Naive B cell (primary cell): ENCODE data around the gene CRLF1. TPM values are rescaled to one million over a fixed set of nuclear protein-coding genes. Genes with fewer than 3 reads are reported as not detected.

Source experiments
- ATAC-seq, 2 donors: fragments of 150-1000 bp; cut with Tn5 transposase; 2 replicates each; pipeline ENCODE4 v1.10.0; 2021; ENCODE audit warnings: low read depth in 2 of 2, mild to moderate bottlenecking in 2 of 2, moderate library complexity in 2 of 2
- DNase-seq: peaks from one replicate; pipeline ENCODE4 v3.0.0; 2022
- H3K27ac Mint-ChIP-seq, 6 donors: one replicate each; pipeline ENCODE4 v1.8.0; 2020 to 2022; ENCODE audit warnings: mild to moderate bottlenecking in 6 of 6, mixed read lengths in 6 of 6, moderate library complexity in 5 of 6, inconsistent platforms in 2 of 6
- H3K27me3 Mint-ChIP-seq, 3 donors: one replicate each; pipeline ENCODE4 v1.8.0; 2021 to 2022; ENCODE audit warnings: mixed read lengths in 3 of 3, mild to moderate bottlenecking in 1 of 3
- H3K36me3 Mint-ChIP-seq, 2 donors: one replicate each; pipeline ENCODE4 v1.8.0; 2020 to 2022; ENCODE audit warnings: mixed read lengths in 2 of 2, inconsistent platforms in 1 of 2, mild to moderate bottlenecking in 1 of 2
- H3K4me1 Mint-ChIP-seq, 3 donors: one replicate each; pipeline ENCODE4 v1.8.0; 2020 to 2022; ENCODE audit warnings: mixed read lengths in 3 of 3, inconsistent platforms in 1 of 3, mild to moderate bottlenecking in 1 of 3, moderate library complexity in 1 of 3
- H3K4me3 Mint-ChIP-seq, 8 donors: one replicate each; pipeline ENCODE4 v1.8.0; 2020 to 2022; ENCODE audit warnings: mild to moderate bottlenecking in 8 of 8, mixed read lengths in 8 of 8, moderate library complexity in 8 of 8, inconsistent platforms in 2 of 8
- H3K9me3 Mint-ChIP-seq, 7 donors: one replicate each; pipeline ENCODE4 v1.8.0; 2020 to 2022; ENCODE audit warnings: mixed read lengths in 7 of 7, mild to moderate bottlenecking in 5 of 7, inconsistent platforms in 2 of 7, moderate library complexity in 1 of 7
- polyA plus RNA-seq, 6 donors: library from polyadenylated mRNA; unstranded; fragments of 300-500 nt; fragmentation: Illumina TruSeq; gene quantifications; one replicate each; pipeline ENCODE4 v1.2.3, GENCODE V29; 2021; ENCODE audit warnings: low read depth in 6 of 6

Gene CRLF1, protein sequence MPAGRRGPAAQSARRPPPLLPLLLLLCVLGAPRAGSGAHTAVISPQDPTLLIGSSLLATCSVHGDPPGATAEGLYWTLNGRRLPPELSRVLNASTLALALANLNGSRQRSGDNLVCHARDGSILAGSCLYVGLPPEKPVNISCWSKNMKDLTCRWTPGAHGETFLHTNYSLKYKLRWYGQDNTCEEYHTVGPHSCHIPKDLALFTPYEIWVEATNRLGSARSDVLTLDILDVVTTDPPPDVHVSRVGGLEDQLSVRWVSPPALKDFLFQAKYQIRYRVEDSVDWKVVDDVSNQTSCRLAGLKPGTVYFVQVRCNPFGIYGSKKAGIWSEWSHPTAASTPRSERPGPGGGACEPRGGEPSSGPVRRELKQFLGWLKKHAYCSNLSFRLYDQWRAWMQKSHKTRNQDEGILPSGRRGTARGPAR
- 1 to 10 TPM in 2 of 6 donors, under 1 TPM in 2, not detected in 2; 0.44 to 7.0 (median 0.97) TPM for polyA plus RNA-seq

DNA sequence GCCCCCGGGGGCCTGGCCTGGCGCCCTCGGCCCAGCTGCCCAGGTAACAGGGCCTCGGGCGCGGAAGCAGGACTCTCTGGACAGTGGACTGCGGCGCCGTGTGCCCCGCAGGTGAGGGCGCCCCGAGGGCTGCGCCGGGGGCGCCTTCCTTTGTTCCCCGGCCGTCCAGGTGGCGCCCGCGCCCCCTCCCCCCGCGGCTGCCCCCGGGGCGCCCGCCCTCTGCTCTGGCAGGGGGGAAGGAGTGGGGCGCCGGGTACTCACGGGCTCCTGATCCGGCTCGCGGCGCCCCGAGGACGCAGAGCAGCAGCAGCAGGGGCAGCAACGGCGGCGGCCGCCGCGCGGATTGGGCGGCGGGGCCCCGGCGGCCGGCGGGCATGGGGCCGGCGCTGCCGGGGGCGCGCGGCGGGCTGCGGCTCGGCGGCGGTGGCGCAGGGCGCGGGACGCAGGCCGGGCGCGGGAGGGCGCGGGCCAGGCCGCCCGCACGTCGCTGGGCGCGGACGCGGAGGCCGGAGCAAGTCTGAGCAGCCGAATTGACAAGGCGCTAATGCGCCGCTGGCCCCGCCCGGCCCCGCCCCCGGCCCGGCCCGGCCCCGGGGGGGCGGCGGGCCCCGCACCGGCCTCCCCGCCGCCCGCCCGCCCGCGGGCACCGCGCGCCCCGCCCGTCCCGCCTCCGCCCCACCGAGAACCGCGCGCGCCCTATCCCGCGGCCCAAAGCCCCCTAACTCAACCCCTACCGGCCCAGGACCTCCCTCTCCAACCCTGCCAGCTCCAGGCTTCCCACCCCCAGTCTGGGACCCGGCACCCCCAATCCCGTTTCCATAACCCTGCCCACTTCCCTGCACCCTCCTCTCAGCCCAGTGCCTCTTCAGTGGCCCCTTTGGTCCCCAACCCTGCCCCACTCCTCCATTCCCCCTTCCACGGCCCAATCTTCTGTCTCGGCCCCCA, at the start of gene CRLF1:
Gene CRLF1 (minus strand): TSS at position 519 of the 945 bp plus-strand sequence. CDS start 143 bp downstream, at position 376.
- peaks cover 20 to 42% (median 31%) of the 10 kb centered on the region in 3 donors for H3K4me1 Mint-ChIP-seq
- H3K27ac Mint-ChIP-seq = peak within 1 kb of the TSS in 3 of 6 donors; percentile 55 to 81 (median 59)

DNA sequence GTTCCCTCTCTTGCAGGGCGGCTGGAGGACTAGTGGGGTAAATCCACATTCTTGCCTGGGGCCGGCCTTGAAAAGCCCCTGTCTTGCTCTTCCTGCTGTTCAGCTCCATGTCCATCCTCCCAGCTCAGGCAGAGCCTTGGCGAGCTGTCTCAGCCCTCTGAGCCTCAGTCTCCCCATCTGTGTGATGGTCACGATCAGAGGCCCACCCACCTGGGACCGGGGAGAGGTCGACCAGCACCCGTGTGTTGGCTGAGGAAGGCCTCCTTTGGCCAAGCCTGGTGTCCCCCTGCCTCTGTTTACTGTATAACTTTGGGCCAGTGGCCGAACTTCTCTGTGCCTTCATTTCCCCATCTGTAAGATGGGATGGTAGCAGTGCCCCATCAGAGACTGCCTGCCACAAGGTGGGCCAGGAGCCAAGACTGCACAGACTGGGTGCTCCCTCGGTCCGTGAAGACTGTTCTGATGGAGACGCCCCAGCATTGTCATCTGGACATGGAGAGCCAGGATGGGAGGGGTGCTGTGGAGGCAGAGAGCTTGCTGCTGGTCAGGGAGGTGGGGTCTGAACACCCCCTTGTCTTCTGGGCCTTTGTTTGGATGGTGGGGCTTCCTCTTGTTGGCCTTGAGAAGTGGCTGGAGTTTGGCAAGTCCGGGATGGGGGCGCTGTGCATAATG, 48.7 kb upstream of the CRLF1 start:
- no peak for DNase-seq
- no peak overlapping the region for H3K4me3 Mint-ChIP-seq
- H3K27ac Mint-ChIP-seq = peak overlapping the region in 1 of 6 donors; percentile 42

More for the DNA sequence above, at the start of gene CRLF1:
- H3K27me3 Mint-ChIP-seq = peaks cover 41 to 74% (median 66%) of the 10 kb centered on the region in 3 donors
- no peak for ATAC-seq
- DNase-seq = no peak
- no peaks in the 10 kb centered on the region for H3K36me3 Mint-ChIP-seq
- H3K9me3 Mint-ChIP-seq = peaks cover 0 to 2% (median 0%) of the 10 kb centered on the region in 7 donors
- peak within 1 kb of the TSS in 7 of 8 donors; percentile 35 to 84 (median 65) for H3K4me3 Mint-ChIP-seq

DNA sequence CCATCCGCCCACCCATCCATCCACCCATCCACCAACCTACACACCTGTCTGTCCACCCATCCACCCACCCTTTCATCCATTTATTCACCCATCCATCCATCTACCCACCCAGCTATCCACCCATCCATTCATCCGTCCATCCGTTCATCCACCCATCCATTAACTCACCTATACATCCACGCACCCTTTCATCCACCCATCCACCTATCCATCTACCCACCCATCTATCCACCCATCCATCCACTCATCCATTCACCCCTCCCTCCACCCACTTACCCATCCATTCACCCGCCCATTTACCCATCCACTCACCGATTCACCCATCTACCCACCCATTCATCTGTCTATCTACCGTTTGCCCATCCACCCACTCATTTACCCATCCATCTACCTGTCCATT, 47.9 kb upstream of the CRLF1 start:
- ATAC-seq (no peak), DNase-seq (no peak)
- peaks cover 0 to 10% (median 0%) of the 10 kb centered on the region in 7 donors for H3K9me3 Mint-ChIP-seq
- peaks cover 43 to 47% (median 45%) of the 10 kb centered on the region in 3 donors for H3K4me1 Mint-ChIP-seq
- no peak overlapping the region for H3K27ac Mint-ChIP-seq
- H3K27me3 Mint-ChIP-seq = peaks cover 0 to 4% (median 0%) of the 10 kb centered on the region in 3 donors
- H3K36me3 Mint-ChIP-seq = peaks cover 0 to 18% of the 10 kb centered on the region in 2 donors
- peak overlapping the region in 1 of 8 donors; percentile 60 for H3K4me3 Mint-ChIP-seq

More for the DNA sequence above, 48.7 kb upstream of the CRLF1 start:
- Mint-ChIP-seq H3K36me3 (peaks cover 0 to 18% of the 10 kb centered on the region in 2 donors), H3K27me3 (peaks cover 0 to 4% (median 0%) of the 10 kb centered on the region in 3 donors), H3K9me3 (peaks cover 0 to 10% (median 0%) of the 10 kb centered on the region in 7 donors), H3K4me1 (peaks cover 36 to 41% (median 39%) of the 10 kb centered on the region in 3 donors)
- no peak for ATAC-seq

DNA sequence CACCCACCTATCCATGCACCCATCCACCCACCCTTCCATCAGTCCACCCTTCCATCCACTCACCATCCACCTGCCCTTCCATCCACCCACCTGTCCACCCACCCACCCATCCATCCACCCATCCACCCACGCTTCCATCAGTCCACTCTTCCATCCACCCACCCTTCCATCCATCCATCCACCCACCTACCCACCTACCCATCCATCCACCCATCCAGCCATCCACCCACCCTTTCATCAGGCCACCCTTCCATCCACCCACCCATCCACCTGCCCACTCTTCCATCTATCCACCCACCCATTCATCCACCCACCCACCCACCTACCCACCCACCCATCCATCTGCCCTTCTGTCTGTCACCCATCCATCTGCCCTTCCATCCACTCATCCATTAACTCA, 47.3 kb upstream of the CRLF1 start:
- no peak overlapping the region for H3K4me3 Mint-ChIP-seq
- peaks cover 0 to 4% (median 0%) of the 10 kb centered on the region in 3 donors for H3K27me3 Mint-ChIP-seq
- no peak for ATAC-seq
- H3K27ac Mint-ChIP-seq = no peak overlapping the region
- peaks cover 43 to 48% (median 45%) of the 10 kb centered on the region in 3 donors for H3K4me1 Mint-ChIP-seq
- H3K9me3 Mint-ChIP-seq = peaks cover 0 to 10% (median 0%) of the 10 kb centered on the region in 7 donors
- peaks cover 0 to 18% of the 10 kb centered on the region in 2 donors for H3K36me3 Mint-ChIP-seq
- no peak for DNase-seq

DNA sequence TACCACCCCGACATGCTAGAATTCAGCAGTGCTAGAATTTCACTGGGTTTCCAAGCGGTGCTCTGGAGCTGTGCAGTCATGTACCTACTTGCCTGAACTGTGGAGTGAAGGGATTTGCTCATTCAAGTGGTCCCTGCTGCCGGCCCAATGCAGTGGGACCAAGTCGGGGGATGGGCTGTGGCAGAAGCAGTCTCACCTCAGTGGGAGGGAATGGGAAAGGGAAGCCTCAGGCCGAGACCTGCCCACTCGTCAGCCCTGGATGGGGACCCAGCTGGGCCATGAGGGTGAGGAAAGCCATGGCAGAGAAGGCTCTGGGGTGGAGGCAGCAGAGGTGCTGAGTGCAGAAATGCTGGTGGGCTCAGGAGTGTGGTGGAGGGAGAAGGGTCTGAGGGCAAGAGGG, 45.1 kb upstream of the CRLF1 start:
- Mint-ChIP-seq H3K27ac (peak overlapping the region in 2 of 6 donors; percentile 50 to 62), H3K36me3 (peaks cover 0 to 12% of the 10 kb centered on the region in 2 donors), H3K27me3 (no peaks in the 10 kb centered on the region), H3K9me3 (peaks cover 0 to 10% (median 0%) of the 10 kb centered on the region in 7 donors), H3K4me3 (no peak overlapping the region), H3K4me1 (peaks cover 38 to 42% (median 40%) of the 10 kb centered on the region in 3 donors)
- no peak for DNase-seq
- no peak for ATAC-seq

DNA sequence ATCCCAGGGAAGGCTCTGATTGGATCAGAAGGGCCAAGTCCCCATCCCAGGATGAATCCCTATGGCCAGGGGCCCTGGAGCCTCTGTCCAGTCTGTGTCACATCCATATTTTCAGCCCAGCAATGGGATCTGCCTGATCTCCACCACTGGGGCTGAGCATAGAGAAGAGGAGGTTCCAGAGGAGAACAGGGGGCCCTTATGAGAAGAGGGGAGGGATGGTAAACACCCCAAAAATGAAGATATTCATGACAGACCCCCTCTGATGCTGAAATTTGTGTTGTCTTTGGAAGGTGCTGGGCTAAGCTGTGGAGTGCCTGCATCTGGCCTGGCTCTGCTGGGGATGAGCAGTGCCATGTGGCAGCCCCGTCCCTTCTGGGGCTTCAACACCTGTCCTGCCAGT, 44.7 kb upstream of the CRLF1 start:
- no peak overlapping the region for H3K27ac Mint-ChIP-seq
- H3K4me3 Mint-ChIP-seq = no peak overlapping the region
- no peak for DNase-seq
- H3K27me3 Mint-ChIP-seq = no peaks in the 10 kb centered on the region
- ATAC-seq = no peak
- H3K4me1 Mint-ChIP-seq = peaks cover 40 to 44% (median 44%) of the 10 kb centered on the region in 3 donors
- peaks cover 0 to 12% of the 10 kb centered on the region in 2 donors for H3K36me3 Mint-ChIP-seq
- H3K9me3 Mint-ChIP-seq = peaks cover 0 to 10% (median 0%) of the 10 kb centered on the region in 7 donors

DNA sequence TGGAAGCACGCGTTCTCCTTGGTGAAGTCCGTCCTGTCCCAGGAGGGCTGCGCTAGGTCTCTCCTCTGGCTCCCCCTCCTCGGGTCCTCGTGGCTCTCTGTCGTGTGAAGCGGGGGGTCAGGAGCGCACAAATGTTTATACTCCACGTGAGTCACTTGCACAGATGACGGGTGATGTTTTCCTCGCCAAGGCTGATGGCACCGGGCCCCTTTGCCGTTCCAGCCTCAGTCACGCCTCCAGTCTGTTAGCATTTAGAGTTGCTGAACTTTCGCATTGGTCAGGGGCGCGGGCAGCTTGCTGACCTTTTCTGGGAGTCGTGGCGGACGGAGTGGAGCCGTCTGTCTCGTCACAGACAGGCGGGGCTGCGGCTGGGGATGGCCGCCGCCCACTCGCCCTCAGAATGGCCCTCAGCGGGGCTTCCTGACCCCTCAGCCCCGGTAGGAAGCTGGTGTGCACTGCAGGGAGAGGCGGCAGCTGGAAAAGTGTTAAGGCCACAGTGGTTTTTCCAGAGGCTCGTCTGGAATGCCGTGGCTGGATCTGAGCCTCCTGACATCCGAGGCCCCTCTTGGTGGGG, 44.0 kb upstream of the CRLF1 start:
- H3K4me3 Mint-ChIP-seq = peak overlapping the region in 3 of 8 donors; percentile 81 to 91 (median 90)
- H3K27ac Mint-ChIP-seq = peak overlapping the region in 1 of 6 donors; percentile 15
- H3K27me3 Mint-ChIP-seq = no peaks in the 10 kb centered on the region
- peaks cover 0 to 10% (median 0%) of the 10 kb centered on the region in 7 donors for H3K9me3 Mint-ChIP-seq
- ATAC-seq (no peak), DNase-seq (no peak)
- peaks cover 40 to 46% (median 44%) of the 10 kb centered on the region in 3 donors for H3K4me1 Mint-ChIP-seq
- H3K36me3 Mint-ChIP-seq = peaks cover 0 to 12% of the 10 kb centered on the region in 2 donors

DNA sequence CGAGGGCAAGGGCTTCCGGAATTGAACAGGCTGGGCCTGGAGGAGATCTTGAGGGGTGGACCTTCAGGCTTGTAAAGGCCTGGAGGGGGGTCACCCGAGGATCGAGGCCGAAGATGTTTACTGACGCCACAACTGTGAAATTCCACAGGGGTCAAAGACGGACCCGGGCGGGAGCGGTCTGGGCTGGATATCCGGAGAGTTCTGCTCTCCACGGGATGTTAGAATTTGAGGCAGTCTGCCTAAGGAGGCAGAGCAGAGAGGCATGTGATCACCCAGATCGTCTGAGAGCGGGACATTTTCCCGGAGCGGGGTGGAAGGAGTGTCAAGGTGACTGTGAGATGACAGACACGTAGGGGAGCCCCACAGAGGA, 43.4 kb upstream of the CRLF1 start:
- no peak for DNase-seq
- no peaks in the 10 kb centered on the region for H3K27me3 Mint-ChIP-seq
- peaks cover 0 to 12% of the 10 kb centered on the region in 2 donors for H3K36me3 Mint-ChIP-seq
- ATAC-seq = peak; percentile 4 to 7
- peak overlapping the region in 5 of 6 donors; percentile 62 to 87 (median 75) for H3K27ac Mint-ChIP-seq
- peak overlapping the region; percentile 36 to 93 (median 88) for H3K4me3 Mint-ChIP-seq
- peaks cover 40 to 50% (median 50%) of the 10 kb centered on the region in 3 donors for H3K4me1 Mint-ChIP-seq
- H3K9me3 Mint-ChIP-seq = peaks cover 0 to 10% (median 0%) of the 10 kb centered on the region in 7 donors

DNA sequence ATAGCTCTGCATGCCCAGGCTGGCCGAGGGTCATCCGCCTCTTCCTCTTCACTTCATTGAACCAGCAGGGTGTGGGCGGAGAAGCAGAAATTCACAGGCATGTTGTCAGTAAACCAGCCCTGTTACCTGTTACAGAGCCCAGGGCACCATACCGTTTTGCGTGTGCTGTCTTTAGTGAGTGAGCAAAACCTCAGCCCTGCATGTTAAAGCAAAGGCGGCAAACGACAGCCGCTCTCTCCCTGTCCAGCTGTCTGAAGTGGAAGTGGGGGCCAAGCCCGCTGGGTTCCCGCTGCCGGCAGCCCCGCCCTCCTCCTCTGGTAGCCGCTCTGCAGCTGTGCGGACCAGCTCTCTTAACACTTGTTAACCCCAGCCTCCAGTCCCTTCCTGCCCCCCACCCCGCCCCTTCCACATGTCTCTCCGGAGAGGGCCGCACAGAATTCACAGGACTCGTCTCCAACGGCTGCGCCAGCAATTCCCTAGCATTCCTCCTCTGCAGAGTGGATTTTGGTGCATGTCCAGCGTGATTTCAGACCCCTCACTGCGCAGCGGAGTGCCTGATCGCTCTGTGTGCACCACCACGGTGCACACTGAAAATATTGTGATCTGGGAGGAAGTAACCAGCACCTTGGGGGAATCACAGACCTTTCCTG, 42.9 kb upstream of the CRLF1 start:
- H3K4me3 Mint-ChIP-seq = peak overlapping the region; percentile 36 to 93 (median 88)
- peaks cover 38 to 55% (median 53%) of the 10 kb centered on the region in 3 donors for H3K4me1 Mint-ChIP-seq
- H3K27me3 Mint-ChIP-seq = no peaks in the 10 kb centered on the region
- H3K36me3 Mint-ChIP-seq = peaks cover 0 to 7% of the 10 kb centered on the region in 2 donors
- peaks cover 0 to 7% (median 0%) of the 10 kb centered on the region in 7 donors for H3K9me3 Mint-ChIP-seq
- H3K27ac Mint-ChIP-seq = peak overlapping the region in 5 of 6 donors; percentile 67 to 87 (median 80)
- DNase-seq (no peak), ATAC-seq (peak; percentile 81 to 85)

DNA sequence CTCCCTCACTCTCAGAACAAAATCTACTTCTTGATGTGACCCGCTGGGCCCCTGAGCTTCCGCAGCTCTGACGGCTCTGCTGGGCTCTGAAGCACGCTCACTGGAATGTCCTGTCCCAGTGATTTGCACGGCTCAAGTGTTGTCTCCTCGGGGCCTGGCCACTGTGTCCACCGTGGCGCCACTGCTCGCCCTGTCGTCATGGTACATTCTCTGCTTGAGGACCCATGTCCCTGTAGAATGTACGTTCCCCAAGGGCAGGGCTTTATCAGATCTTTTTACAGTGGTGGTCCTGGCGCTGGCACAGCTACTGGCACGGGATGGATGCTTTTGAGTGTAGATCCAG, 42.3 kb upstream of the CRLF1 start:
- ATAC-seq (no peak), DNase-seq (no peak)
- peak overlapping the region; percentile 36 to 93 (median 88) for H3K4me3 Mint-ChIP-seq
- no peaks in the 10 kb centered on the region for H3K27me3 Mint-ChIP-seq
- H3K27ac Mint-ChIP-seq = peak overlapping the region in 3 of 6 donors; percentile 12 to 85 (median 79)
- peaks cover 0 to 1% of the 10 kb centered on the region in 2 donors for H3K36me3 Mint-ChIP-seq
- peaks cover 38 to 61% (median 56%) of the 10 kb centered on the region in 3 donors for H3K4me1 Mint-ChIP-seq
- peaks cover 0 to under 1% (median 0%) of the 10 kb centered on the region in 7 donors for H3K9me3 Mint-ChIP-seq

DNA sequence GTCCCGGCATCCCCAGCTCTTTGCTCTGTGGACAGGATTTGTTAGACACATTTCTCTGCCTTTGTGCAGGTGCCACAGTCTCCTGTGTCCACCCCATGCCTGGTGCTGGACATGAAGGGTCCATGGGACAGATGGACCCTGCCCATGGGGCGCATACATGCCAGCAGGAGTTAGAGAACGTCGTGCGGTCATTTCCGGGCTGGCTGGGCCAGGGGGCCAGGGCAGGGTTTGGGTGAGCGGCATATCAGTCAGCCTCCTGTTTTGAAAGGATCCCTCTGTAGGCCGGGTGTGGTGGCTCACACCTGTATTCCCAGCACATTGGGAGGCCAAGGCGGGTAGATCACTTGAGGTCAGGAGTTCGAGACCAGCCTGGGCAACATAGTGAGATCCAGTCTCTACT, 41.2 kb upstream of the CRLF1 start:
- H3K27ac Mint-ChIP-seq = peak overlapping the region in 3 of 6 donors; percentile 41 to 91 (median 65)
- no peak for DNase-seq
- peaks cover 35 to 62% (median 60%) of the 10 kb centered on the region in 3 donors for H3K4me1 Mint-ChIP-seq

More for the DNA sequence above, 41.2 kb upstream of the CRLF1 start:
- Mint-ChIP-seq H3K27me3 (no peaks in the 10 kb centered on the region), H3K36me3 (no peaks in the 10 kb centered on the region), H3K9me3 (no peaks in the 10 kb centered on the region), H3K4me3 (peak overlapping the region in 3 of 8 donors; percentile 16 to 86 (median 23))
- no peak for ATAC-seq
